ENCODE measurements around the gene SEMA3G.

SEMA3G gene

DNA sequence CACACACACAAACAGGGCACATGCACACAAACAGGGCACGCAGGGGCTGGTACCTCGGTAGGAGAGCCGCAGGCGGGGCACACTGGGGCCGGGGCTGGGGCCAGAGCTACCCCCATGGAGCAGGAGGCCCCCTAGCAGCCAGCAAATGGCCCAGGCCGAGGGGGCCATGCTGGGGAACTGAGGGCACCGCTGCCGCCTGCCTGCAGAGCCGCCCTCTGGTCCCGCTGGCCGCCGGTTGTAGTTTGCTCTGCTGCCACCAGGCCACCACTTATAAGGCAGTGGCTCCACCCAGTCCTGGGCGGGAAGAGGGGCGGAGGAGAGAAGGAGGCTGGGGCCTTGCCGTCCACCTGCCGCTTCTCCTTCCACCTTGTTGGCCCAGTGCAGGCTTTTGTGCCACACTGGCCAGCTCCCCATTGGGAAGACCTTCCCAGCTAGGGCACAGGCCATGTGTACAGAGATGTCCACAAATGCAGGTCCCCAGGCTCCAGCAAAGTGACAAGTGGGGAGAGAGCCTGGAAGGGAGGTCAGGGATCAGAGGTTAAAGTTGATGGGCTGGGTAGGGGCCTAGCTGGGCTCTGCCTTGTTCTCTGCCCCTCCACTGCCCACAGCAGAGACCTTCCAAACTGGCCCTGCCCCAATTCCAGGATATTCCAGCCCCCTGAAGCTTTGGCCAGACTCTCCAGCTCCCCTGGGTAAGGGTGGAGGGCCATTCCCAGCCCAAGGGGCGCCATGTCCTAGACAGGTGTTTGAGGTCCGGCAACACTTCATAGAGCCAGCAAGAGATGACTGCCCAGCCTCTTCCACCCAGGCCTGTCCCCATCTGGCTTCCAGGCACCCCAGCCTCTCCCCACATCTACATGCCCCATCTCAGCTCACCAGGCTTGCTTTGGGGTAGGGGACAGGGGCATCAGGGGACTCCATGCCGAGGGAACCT, at the start of gene SEMA3G:
SEMA3G (minus strand) TSS at position 244 of the 934 bp plus-strand sequence; CDS start at position 168, 76 bp downstream.
- H3K4me1 Mint-ChIP-seq: peaks cover 46% of the 10 kb centered on the region
- H3K36me3 Mint-ChIP-seq (ENCODE audit: low read depth): no peaks in the 10 kb centered on the region
- DNase-seq: peak; percentile 77
- H3K27ac Mint-ChIP-seq: no peak within 1 kb of the TSS
- TF ChIP-seq, protein P1, sequence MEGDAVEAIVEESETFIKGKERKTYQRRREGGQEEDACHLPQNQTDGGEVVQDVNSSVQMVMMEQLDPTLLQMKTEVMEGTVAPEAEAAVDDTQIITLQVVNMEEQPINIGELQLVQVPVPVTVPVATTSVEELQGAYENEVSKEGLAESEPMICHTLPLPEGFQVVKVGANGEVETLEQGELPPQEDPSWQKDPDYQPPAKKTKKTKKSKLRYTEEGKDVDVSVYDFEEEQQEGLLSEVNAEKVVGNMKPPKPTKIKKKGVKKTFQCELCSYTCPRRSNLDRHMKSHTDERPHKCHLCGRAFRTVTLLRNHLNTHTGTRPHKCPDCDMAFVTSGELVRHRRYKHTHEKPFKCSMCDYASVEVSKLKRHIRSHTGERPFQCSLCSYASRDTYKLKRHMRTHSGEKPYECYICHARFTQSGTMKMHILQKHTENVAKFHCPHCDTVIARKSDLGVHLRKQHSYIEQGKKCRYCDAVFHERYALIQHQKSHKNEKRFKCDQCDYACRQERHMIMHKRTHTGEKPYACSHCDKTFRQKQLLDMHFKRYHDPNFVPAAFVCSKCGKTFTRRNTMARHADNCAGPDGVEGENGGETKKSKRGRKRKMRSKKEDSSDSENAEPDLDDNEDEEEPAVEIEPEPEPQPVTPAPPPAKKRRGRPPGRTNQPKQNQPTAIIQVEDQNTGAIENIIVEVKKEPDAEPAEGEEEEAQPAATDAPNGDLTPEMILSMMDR (IDR thresholded peaks at IDR 0.05): peak; percentile 62
- peaks cover 9% of the 10 kb centered on the region for H3K27me3 Mint-ChIP-seq (ENCODE audit: low read depth, poor library complexity)
- H3K4me3 Mint-ChIP-seq: peak within 1 kb of the TSS; percentile 62
- H3K9me3 Mint-ChIP-seq: no peaks in the 10 kb centered on the region

DNA sequence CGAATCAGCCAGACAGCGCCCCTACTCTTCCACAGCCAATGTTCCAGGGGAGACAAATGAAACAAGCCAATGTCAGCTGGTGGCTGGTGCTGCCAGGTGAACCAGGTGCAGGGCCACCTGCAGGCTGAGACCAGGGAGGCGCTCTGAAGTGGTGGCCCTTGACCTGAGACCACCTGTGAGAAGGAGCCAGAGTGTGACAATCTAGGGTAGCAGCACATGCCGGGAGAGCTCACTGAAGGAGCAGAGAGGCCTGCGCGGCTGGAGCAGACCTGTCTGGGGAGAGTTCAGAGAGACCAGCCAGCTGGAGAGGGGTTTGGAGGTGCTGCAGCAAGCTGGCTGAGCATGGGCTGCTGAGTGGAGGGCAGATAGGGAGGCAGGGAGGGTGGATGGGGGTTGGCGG, 49.5 kb upstream of the SEMA3G start:
- TF ChIP-seq, protein P1 (IDR thresholded peaks at IDR 0.05): no peak
- Mint-ChIP-seq H3K9me3 (no peaks in the 10 kb centered on the region), H3K27ac (peak overlapping the region; percentile 96), H3K4me1 (peaks cover 10% of the 10 kb centered on the region), H3K4me3 (no peak overlapping the region), H3K36me3 (ENCODE audit: low read depth) (peaks cover 10% of the 10 kb centered on the region), H3K27me3 (ENCODE audit: low read depth, poor library complexity) (no peaks in the 10 kb centered on the region)
- DNase-seq: no peak

DNA sequence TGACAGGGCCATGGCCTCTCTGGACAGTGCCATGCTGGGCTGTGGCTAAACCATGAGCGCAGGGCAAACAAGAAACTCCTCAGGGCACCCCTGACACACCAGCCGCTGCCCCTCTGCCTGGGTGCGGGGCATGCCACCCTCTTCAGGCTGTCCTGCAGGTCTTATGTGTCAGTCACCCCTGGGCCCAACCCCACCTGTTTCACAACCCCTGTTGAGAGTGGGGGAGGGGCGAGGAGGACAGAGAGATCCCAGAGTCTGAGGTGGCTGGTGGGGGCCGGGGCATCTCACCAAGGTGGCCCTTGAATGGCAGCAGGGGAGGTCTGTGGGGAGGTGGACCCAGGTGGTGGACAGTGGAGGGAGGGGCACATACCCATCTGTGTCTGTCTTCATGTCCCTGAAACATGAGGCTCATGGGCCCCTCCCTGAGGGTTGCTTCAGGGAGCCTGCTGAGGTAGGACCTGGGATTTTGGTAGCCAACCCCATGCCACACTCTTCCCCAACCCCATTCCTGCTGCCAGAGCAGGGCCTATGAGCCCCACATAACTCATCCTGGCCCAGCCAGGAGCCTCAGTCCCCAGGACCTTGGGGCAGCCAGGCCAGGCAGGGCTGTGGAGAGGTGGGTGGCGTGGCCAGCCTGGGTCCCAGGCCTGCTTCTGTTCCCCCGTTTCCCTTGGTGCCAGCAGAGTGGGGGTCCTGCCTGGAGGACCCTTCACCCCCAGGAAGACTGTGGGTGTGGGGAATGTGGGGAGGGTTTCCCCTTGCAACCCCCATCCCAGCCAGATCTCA, 48.5 kb upstream of the SEMA3G start:
- no peak overlapping the region for H3K27ac Mint-ChIP-seq
- H3K9me3 Mint-ChIP-seq: no peaks in the 10 kb centered on the region
- TF ChIP-seq, protein P1 (IDR thresholded peaks at IDR 0.05): no peak
- H3K36me3 Mint-ChIP-seq (ENCODE audit: low read depth): peaks cover 10% of the 10 kb centered on the region
- H3K4me3 Mint-ChIP-seq: no peak overlapping the region
- no peak for DNase-seq
- H3K4me1 Mint-ChIP-seq: peaks cover 10% of the 10 kb centered on the region
- H3K27me3 Mint-ChIP-seq (ENCODE audit: low read depth, poor library complexity): no peaks in the 10 kb centered on the region

DNA sequence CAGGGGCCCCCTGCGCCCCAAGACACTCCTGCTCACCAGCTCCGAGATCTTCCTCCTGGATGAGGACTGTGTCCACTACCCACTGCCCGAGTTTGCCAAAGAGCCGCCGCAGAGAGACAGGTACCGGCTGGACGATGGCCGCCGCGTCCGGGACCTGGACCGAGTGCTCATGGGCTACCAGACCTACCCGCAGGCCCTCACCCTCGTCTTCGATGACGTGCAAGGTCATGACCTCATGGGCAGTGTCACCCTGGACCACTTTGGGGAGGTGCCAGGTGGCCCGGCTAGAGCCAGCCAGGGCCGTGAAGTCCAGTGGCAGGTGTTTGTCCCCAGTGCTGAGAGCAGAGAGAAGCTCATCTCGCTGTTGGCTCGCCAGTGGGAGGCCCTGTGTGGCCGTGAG, 47.2 kb upstream of the SEMA3G start:
- no peak for DNase-seq
- TF ChIP-seq, protein P1 (IDR thresholded peaks at IDR 0.05): no peak
- peaks cover 17% of the 10 kb centered on the region for H3K36me3 Mint-ChIP-seq (ENCODE audit: low read depth)
- H3K27ac Mint-ChIP-seq: no peak overlapping the region
- no peak overlapping the region for H3K4me3 Mint-ChIP-seq
- H3K27me3 Mint-ChIP-seq (ENCODE audit: low read depth, poor library complexity): no peaks in the 10 kb centered on the region
- H3K9me3 Mint-ChIP-seq: no peaks in the 10 kb centered on the region
- H3K4me1 Mint-ChIP-seq: peaks cover 10% of the 10 kb centered on the region

DNA sequence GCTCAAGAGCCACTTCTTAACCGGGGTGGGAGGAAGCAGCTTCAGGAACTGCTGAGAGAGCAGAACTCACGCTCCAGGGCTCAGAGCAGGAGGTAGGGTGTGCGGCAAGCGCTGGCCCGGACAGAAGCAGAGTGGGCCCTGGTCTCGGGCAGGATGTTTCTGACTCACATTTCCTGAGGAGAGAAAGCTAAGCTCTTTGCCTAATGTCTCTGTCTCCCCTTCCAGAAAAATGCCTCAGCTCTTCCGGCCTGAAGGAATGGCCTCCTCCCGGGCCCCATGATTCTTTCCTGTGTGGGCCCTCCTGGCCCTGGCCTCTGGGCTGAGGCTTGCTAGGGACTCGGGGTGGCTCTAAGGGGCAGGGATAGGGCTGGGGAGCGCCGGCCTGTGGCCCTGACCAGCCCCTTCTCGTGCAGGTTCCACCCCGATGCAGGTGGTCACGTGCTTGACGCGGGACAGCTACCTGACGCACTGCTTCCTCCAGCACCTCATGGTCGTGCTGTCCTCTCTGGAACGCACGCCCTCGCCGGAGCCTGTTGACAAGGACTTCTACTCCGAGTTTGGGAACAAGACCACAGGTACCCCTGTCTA, 46.1 kb upstream of the SEMA3G start:
- peak overlapping the region; percentile 76 for H3K27ac Mint-ChIP-seq
- no peaks in the 10 kb centered on the region for H3K9me3 Mint-ChIP-seq
- peaks cover 10% of the 10 kb centered on the region for H3K4me1 Mint-ChIP-seq
- peaks cover 17% of the 10 kb centered on the region for H3K36me3 Mint-ChIP-seq (ENCODE audit: low read depth)
- TF ChIP-seq, protein P1 (IDR thresholded peaks at IDR 0.05): no peak
- DNase-seq: no peak
- no peak overlapping the region for H3K4me3 Mint-ChIP-seq
- H3K27me3 Mint-ChIP-seq (ENCODE audit: low read depth, poor library complexity): no peaks in the 10 kb centered on the region
